Gastrocnemius medialis (tissue), 4 donors: ENCODE results near the gene CRB2.

Experiments
- CTCF ChIP-seq, 5 experiments: fragments of 450-650 bp in 3 of 5; fragments of 200-600 bp in 2 of 5; sonication (generic) in 2 of 5; IDR thresholded peaks in 4 of 5; conservative IDR thresholded peaks in 1 of 5; 1 replicate in 4 of 5; 2 replicates in 1 of 5; pipeline ENCODE4 v1.5.1; 2016 to 2019; ENCODE audit warnings: antibody characterized with exemption in 5 of 5, mild to moderate bottlenecking in 3 of 5, moderate library complexity in 3 of 5
- POLR2A ChIP-seq, 2 donors: fragments of 450-650 bp; IDR thresholded peaks; one replicate each; pipeline ENCODE4 v1.6.1; 2017; ENCODE audit warnings: antibody characterized with exemption in 2 of 2, mild to moderate bottlenecking in 2 of 2, moderate library complexity in 2 of 2

GRCh38 chr9:123361731-123362510, 5.9 kb downstream of the CRB2 start:
- TF ChIP-seq CTCF (IDR thresholded peaks at IDR 0.05 in 4 of 5, conservative IDR thresholded peaks at IDR 0.05 in 1 of 5): no peak
- no peak for TF ChIP-seq POLR2A (IDR thresholded peaks at IDR 0.05)
